ENCODE data around the gene DIPK1A.

Gene DIPK1A

GRCh38 chr1:92833840-92834239, 127.4 kb downstream of the DIPK1A start:
- DNase-seq, result no peak

DNA sequence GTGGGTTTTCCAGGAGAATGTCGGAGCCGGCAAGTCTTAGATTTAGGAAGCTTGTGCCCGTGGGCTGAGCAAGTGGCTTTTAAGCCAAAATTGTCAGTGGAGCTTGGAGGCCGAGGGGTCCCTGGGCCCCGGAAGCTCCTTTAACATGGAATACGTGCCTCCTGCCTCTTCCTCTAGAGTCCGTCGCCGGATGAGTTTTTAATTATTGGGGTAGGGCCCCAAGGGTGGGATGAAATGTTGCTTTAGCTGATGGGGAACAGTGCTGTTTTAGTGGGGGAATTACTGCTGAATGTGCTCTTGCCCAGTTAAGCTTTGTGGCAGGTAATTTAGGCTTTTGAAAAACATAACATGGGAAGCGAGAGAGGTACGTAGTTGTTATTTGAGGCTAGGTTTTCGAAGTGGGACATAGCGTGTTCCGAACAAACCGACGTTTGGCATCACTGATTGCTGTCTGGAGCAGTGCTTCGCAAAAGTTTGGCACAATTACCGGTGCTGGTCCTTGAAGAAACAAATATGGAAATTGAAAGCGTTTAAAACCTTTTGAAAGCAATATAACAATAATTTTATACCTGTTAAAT, 128.6 kb downstream of the DIPK1A start:
- DNase-seq, result no peak

DNA sequence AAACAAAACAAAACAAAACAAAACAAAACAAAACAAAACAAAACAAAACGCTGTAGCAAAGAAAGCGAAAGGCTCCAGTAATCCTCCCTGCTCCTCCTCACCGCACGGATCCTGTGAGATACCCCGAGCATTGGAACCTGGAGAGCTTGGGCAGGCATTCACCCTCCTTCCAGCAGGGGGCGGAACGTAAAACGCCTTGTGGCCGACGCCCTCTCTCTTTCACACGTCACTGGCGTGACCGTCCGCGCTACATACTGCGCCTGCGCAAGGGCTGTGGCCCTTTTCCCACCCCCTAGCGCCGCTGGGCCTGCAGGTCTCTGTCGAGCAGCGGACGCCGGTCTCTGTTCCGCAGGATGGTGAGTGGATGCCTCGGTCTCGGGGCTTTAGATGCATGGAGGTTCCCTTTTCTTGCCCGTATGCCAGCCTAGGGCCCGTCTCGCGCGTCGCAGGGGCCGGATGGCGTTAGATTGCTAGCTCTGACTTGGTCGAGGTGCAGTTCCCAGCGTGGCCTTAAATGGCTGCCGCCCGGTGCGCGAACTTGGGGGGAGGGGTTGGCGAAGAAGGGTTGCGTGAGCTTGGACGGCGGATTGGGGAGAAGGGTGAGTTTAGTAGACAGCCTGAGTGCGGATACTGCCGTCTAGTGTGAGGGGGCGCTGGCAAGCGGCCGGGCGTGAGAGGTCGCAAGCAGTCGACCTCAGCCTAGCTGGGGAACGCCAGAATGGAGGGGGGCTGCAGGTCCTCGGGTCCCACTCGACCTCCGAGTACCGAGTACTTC, 129.3 kb downstream of the DIPK1A start, which contains the start of gene RPL5:
Gene RPL5, plus strand, starts transcription at position 279 of the 775 bp plus-strand sequence. Its CDS starts 75 bp downstream, at position 354.
- peak; percentile 98 for DNase-seq

- DNase-seq, result no peak
Measured at GRCh38 chr1:92831368-92831761, 129.9 kb downstream of the DIPK1A start.

GRCh38 chr1:92826792-92827191, 134.5 kb downstream of the DIPK1A start:
- no peak for DNase-seq

- DNase-seq, result no peak
Measured at GRCh38 chr1:92822879-92823278, 138.4 kb downstream of the DIPK1A start.

GRCh38 chr1:92820551-92820950, 140.7 kb downstream of the DIPK1A start:
- no peak for DNase-seq

DNA sequence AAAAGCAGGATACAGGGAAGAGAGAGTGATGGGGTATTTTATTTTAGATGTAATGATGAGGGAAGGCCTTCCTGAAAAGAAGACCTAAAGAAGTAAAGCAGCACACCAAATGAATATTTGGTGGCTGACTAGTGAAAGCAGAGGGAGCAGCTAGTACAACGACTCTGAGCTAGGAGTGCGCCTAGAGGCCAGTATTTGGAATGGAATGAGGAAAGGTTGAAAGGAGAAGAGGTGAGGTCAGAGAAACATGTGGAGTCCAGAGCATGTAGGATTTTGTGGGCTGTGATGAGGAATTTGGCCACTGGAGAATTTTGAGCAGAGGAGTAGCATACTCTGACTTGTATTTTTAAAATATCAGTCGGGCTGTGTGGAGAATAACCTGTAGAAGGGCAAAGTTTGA, 141.2 kb downstream of the DIPK1A start:
- no peak for DNase-seq

DNA sequence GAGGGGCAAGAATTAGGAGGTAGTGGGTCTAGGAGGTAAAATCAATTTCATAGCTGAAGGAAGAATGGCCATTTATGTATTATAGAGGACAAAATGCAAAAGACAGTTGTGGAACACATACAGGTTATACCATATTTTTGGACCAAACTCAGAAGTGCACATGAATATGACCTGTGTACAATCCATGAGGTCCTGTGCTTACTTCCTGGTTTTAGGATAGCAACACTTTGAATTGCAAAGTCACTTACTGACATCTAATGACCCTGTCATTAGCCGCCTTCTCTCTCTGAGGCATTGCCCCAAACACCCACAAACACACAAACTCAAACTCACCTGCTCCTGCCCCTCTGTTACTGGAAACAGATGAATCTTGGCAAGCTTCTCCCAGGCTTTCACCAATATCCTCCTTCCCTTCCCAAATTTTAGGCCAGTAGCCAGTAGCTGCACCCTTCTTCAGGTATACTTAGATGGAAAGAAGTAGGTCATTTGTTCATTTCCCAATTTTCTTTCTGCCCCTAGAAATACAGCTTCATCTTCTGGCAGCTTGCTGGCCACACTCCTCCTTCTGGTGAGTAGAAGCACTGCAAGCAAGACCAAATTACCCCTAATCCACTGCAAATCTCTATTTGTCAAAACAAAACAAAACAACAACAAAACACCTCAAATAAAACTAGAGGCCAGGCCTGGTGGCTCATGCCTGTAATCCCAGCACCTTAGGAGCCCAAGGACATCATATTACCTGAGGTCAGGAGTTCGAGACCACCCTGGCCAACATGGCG, 143.1 kb downstream of the DIPK1A start:
- DNase-seq, result no peak

GRCh38 chr1:92817137-92817697, 144.0 kb downstream of the DIPK1A start:
- DNase-seq, result no peak

DNA sequence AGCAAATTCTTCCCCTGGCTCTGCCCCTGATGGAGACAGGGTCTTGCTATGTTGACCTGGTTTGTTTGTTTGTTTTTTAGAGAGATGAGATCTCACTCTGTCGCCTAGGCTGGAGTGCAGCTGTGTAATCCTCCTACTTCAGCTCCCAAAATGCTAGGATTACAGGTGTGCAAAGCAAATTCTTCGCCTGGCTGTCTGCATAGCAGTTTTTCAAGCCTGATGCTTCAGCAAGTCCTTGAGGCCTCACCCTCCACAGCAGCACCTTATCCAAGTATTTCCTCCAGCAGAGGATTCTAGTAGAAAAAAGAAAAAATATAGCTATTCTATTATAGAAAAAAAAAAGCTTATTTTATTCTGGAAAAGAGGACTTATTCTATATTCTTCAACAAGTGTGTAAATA, 144.5 kb downstream of the DIPK1A start:
- DNase-seq, result no peak

DNA sequence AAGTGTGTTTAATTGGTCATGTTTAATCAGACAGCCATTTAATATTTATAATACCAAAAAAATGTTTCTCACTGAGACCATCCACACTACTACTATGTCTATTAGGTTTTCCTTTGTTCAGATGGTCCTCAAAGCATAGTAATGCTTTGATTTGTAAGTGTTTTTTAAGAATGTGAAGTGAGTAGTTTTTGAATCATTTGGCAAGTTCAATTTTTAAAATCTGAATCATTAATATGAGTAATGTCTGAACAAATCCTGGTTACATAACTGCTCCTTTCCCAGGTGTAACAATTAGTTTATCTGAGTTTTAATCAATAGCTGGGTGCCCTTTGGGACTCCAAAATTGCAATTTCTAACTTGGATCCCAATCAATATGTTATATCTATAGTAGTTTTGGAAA, 152.9 kb downstream of the DIPK1A start:
- no peak for DNase-seq

DNA sequence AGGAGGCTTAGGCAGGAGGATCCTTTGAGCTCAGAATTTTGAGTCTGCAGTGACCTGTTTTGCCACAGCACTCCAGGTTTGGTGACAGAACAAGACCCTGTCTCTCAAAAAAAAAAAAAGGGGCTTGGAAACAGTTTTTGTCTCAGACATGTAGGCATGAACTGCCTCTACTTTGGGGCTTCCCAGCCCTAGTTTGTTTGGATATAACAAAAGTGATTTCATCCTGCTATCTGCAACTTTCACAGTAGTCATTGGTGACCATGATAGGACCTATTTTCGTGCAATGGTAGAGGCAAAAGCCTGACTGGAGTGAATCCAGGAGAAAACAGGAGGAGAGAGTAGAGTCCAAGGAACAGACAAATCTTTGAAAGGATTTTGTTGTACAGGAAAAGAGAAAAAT, 156.0 kb downstream of the DIPK1A start:
- DNase-seq, result no peak

GRCh38 chr1:92804721-92805201, 156.5 kb downstream of the DIPK1A start:
- no peak for DNase-seq

DNA sequence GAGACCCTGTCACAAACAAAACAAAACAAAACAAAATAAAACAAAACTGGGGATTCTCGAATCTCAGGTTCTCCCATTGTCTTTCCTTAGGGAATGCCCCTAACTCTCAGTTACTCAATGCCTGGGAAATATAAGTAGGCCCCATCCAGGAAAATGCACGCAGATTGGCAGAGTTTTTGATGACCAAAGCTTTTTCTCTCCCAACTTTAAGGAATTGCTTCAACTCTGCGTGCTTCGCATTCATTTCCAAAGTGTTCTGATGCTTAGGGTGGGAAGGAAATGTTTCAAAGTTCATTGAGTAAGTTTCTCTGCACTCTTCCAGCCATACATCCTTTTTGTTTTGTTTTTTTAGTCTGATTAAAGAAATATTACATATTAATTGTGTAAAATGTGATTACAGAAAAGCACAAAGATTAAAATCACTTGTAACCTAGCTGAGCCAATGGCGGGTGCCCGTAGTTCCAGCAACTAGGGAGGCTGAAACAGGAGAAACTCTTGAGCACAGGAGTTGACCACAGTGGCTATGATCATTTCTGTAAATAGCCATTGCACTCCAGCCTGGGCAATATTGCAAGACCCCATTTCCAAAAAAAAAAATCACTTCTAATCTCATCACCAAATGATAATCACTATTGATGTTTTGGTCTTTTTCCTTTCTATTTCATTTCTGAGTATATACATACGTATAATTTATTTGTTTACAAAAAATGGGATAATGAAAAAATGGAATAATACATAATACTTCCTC, 157.9 kb downstream of the DIPK1A start:
- no peak for DNase-seq

GRCh38 chr1:92797961-92798360, 163.3 kb downstream of the DIPK1A start:
- no peak for DNase-seq

- DNase-seq, result no peak
Measured at GRCh38 chr1:92797297-92797696, 164.0 kb downstream of the DIPK1A start.

- DNase-seq, result no peak
Measured at GRCh38 chr1:92795166-92795565, 166.1 kb downstream of the DIPK1A start.

- peak; percentile 76 for DNase-seq
Measured at GRCh38 chr1:92792340-92792782, 168.9 kb downstream of the DIPK1A start.

Data from NCI-H2227 treated with DMSO at 0.1 percent for 48 hours (cell line).